NB4 (cell line): ENCODE results near the gene GNB1L.

Experiments
- DNase-seq: peaks from one replicate; pipeline ENCODE4 v3.0.0; 2010; ENCODE audit warnings: low read depth
- H3K4me3 ChIP-seq: one replicate; pipeline ENCODE4 v1.5.1; 2011; ENCODE audit warnings: mild to moderate bottlenecking, low read depth, low read length, moderate library complexity
- MYC ChIP-seq: IDR thresholded peaks from 2 replicates; pipeline ENCODE4 v1.6.1; 2011; ENCODE audit warnings: low read depth, low read length
- POLR2A ChIP-seq: IDR thresholded peaks from 2 replicates; pipeline ENCODE4 v1.6.1; 2011; ENCODE audit warnings: mild to moderate bottlenecking; ENCODE audit not compliant: insufficient read length; ENCODE audit errors: extremely low read depth
- TF ChIP-seq, protein P1 (sequence below): IDR thresholded peaks from 2 replicates; pipeline ENCODE4 v1.6.1; 2011; ENCODE audit warnings: low read depth, low read length
- TF ChIP-seq, protein P2 (sequence below): IDR thresholded peaks from one replicate; pipeline ENCODE4 v1.5.1; 2012; ENCODE audit warnings: low read depth, low read length

The GNB1L gene

DNA sequence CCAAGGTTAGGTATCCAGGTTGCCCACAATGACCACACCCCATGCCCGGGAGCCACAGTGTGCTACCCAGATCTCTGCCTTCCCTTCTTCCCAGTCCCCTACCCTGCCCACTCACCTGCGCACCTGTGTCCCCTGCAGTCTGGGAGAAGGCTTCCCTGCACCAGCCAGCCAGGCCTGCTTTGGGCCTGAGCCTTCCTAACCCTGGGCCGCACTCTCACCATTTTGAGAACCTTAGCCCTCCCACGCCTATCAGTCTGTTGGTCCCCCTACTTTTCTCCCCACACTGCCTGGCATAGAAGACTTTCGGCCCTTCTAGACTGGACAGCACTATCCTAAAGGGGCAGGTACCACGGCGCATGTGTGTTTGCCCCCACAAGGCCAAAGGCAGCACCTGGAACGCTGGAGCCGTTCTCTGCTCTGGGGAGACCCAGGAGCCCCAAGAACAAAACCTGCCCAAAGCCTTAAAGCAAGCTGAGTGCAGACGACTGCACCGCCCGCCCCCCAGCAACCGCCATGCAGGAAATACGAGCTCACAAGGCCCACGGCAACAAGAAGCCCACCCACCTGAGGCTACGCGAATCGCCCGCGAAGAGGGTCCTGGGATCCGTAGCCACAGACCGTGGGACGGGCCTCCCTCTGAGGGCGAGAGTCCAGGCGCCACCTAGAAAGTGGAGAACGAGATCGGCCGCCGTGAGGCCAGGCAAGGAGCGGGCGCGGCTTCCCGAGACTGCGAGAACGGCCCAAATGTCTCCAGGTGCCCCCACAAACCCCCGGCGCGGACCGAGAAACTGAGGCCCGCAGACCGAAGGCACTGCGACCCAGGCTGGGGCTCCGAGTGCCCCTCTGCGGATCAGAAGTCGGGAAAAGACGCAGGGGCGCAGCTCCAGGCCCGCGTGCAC is 546 bp downstream of the GNB1L start:
- TF ChIP-seq, protein P1, sequence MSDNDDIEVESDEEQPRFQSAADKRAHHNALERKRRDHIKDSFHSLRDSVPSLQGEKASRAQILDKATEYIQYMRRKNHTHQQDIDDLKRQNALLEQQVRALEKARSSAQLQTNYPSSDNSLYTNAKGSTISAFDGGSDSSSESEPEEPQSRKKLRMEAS, result no peak
- TF ChIP-seq POLR2A (no peak), MYC (no peak)
- TF ChIP-seq, protein P2, sequence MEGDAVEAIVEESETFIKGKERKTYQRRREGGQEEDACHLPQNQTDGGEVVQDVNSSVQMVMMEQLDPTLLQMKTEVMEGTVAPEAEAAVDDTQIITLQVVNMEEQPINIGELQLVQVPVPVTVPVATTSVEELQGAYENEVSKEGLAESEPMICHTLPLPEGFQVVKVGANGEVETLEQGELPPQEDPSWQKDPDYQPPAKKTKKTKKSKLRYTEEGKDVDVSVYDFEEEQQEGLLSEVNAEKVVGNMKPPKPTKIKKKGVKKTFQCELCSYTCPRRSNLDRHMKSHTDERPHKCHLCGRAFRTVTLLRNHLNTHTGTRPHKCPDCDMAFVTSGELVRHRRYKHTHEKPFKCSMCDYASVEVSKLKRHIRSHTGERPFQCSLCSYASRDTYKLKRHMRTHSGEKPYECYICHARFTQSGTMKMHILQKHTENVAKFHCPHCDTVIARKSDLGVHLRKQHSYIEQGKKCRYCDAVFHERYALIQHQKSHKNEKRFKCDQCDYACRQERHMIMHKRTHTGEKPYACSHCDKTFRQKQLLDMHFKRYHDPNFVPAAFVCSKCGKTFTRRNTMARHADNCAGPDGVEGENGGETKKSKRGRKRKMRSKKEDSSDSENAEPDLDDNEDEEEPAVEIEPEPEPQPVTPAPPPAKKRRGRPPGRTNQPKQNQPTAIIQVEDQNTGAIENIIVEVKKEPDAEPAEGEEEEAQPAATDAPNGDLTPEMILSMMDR, result no peak
- DNase-seq, result no peak
- H3K4me3 ChIP-seq, result peak overlapping the region; percentile 86

DNA sequence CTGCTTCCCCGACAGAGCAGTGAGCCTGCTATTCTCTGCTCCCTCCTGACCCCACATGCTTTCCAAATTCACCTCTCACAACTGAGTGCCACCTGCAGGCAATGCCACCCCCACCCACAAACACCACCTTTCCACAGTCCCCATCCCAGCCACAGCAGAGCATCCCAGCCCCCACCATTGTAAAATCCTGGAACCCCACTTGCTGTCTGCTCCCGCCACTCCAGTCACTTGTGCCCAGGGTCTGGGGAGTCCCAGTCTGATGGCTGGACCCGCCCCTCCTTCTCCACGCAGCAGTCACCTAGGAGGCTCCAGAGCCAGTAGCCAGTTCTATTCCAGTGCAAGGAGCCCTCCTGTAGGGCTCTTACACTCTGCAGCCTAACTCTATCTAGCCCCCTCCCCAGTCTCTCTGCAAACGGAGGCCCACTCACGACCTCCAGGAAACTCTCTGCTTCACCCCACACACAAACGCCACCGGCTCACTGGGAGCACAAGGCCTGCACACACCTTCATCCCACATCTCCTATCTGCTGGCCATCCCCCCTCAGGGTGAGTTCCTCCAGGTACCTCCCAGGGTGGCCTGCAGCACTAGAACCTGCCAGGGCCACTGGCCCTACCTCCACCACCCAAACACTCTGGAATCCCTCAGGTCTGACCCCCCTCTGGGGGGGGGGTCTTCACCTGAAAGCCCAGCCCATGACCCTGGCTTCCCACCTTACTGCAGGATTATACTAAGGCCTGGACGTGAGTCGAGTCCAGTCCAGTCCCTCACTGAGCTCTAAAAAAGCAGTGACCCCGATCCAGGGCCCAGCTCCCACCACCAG is 1.4 kb downstream of the GNB1L start:
- TF ChIP-seq, protein P1, result no peak
- no peak for TF ChIP-seq POLR2A
- TF ChIP-seq, protein P2, result no peak
- H3K4me3 ChIP-seq, result peak overlapping the region; percentile 86
- no peak for DNase-seq

DNA sequence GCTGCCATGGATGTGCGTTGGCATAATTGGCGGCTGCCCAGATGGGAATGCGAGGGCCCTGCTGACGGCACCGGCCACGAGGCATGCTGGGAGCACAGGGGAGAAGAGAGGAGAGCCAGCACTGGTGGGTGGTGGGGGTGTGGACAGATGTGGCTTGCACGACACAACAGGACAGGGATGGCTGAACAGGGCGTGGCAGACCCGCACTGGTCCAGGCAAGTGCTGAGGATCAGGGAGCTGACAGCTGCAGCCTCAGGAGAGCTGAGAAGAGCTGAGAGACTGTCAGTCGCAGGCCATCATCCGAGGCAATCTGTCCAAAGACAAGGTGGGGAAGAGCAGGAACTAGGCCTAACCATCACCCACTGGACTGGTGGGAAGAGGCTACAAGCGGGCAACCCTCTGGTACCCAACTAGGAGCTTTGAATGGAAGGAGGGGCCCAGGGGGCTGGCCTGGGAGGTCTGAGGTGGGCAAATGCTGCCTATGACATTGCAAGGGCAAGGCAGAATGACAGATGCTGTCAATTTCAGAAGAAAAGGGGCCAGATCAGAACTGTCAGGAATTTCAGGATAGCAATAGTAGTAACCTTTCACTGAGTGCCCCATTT is 2.4 kb downstream of the GNB1L start:
- no peak for DNase-seq
- peak overlapping the region; percentile 86 for H3K4me3 ChIP-seq
- TF ChIP-seq, protein P1, result no peak
- TF ChIP-seq MYC, result no peak
- no peak for TF ChIP-seq POLR2A
- TF ChIP-seq, protein P2, result no peak

DNA sequence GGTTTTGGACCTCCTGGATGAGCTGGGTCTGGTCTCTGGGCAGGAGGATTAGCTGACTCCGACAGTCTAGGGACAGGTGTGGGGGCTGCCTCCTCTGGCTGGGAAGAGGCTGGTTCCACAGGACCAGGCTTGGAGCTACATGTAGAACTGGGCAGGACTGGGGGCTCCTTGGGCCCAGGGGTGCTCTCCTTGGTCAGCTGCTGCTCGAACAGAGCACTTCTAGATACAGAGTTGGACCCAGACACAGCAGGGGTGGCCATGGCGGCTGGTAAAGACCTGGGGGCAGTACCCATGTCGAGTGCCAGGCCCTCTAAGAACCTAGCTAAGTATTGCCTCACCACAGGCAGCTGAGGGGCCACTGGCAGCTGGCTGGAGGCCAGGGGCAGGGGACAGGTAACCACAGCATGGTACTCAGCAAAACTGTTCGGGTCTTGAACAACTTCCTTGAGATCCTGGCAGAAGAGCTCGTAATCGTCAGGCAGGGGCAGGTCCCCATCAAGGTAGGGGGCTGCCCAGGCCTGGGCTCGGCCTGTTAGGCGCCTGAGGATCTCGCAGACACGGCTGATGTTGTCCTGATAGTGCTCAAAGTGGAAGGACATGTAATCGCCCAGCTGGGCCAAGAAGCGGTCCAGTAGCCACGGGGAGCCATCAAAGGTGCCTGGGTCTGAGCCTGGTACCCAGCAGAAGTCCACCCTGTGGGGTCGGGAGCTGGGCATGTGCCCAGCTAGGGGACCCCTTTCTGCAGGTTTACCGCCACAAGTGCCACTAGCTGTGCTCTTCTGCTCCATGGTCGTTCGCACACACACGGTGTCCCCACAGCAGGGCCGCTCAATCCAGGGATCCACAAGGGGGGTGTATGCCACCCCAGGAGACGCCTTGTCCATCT is 3.1 kb downstream of the GNB1L start:
- TF ChIP-seq, protein P2, result no peak
- TF ChIP-seq MYC, result no peak
- TF ChIP-seq, protein P1, result no peak
- no peak for TF ChIP-seq POLR2A
- DNase-seq, result no peak

DNA sequence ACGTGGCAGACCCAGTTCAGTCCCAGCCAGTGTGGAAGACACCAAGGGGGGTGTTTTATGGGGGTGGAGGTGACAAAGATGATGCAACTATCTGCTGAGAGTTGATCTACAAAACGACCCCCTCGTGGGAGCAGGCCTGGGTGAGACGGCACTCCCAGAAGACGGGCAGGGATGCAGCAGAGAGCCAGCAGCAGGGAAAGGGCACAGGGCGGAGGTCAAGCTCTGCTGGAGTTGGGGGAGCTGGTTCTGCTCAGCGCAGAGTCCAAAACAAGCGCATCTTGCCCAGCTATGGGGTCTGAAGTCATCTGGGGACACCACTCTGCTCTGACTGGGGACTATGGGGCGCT is 3.9 kb downstream of the GNB1L start:
- TF ChIP-seq, protein P1, result no peak
- TF ChIP-seq MYC, result no peak
- TF ChIP-seq, protein P2, result no peak
- no peak for DNase-seq
- no peak overlapping the region for H3K4me3 ChIP-seq

More for the DNA sequence above, 3.1 kb downstream of the GNB1L start:
- no peak overlapping the region for H3K4me3 ChIP-seq
